ENCODE results near the gene RALGAPA2. TPM values are rescaled to one million over a fixed set of nuclear protein-coding genes. Genes with fewer than 3 reads are reported as not detected.

RALGAPA2 gene
- total RNA-seq, 1 donor from 2014 or later, result 24.8 TPM

- no peak for DNase-seq (ENCODE audit: low read depth)
- Histone ChIP-seq H3K27me3 (ENCODE audit: control insufficient read depth, insufficient read depth, low read length) (no peaks in the 10 kb centered on the region), H3K4me3 (ENCODE audit: low read depth, low read length) (no peak overlapping the region), H3K36me3 (ENCODE audit: control insufficient read depth, insufficient read depth, low read length) (no peaks in the 10 kb centered on the region)
- no peak for TF ChIP-seq CTCF (IDR thresholded peaks at IDR 0.05; ENCODE audit: insufficient read depth, low read length, poor library complexity, severe bottlenecking)
These were observed 195.1 kb downstream of the RALGAPA2 start for GRCh38 chr20:20517296-20517695.

GRCh38 chr20:20513720-20514119 is 198.7 kb downstream of the RALGAPA2 start:
- H3K36me3 ChIP-seq (ENCODE audit: control insufficient read depth, insufficient read depth, low read length), result no peaks in the 10 kb centered on the region
- H3K4me3 ChIP-seq (ENCODE audit: low read depth, low read length), result no peak overlapping the region
- DNase-seq (ENCODE audit: low read depth), result no peak
- TF ChIP-seq CTCF (IDR thresholded peaks at IDR 0.05; ENCODE audit: insufficient read depth, low read length, poor library complexity, severe bottlenecking), result no peak
- no peaks in the 10 kb centered on the region for H3K27me3 ChIP-seq (ENCODE audit: control insufficient read depth, insufficient read depth, low read length)

- Histone ChIP-seq H3K27me3 (ENCODE audit: control insufficient read depth, insufficient read depth, low read length) (no peaks in the 10 kb centered on the region), H3K4me3 (ENCODE audit: low read depth, low read length) (no peak overlapping the region), H3K36me3 (ENCODE audit: control insufficient read depth, insufficient read depth, low read length) (no peaks in the 10 kb centered on the region)
- DNase-seq (ENCODE audit: low read depth), result no peak
- no peak for TF ChIP-seq CTCF (IDR thresholded peaks at IDR 0.05; ENCODE audit: insufficient read depth, low read length, poor library complexity, severe bottlenecking)
These were observed 206.9 kb downstream of the RALGAPA2 start for GRCh38 chr20:20505554-20505953.

- Histone ChIP-seq H3K36me3 (ENCODE audit: control insufficient read depth, insufficient read depth, low read length) (no peaks in the 10 kb centered on the region), H3K27me3 (ENCODE audit: control insufficient read depth, insufficient read depth, low read length) (no peaks in the 10 kb centered on the region), H3K4me3 (ENCODE audit: low read depth, low read length) (no peak overlapping the region)
- no peak for DNase-seq (ENCODE audit: low read depth)
- no peak for TF ChIP-seq CTCF (IDR thresholded peaks at IDR 0.05; ENCODE audit: insufficient read depth, low read length, poor library complexity, severe bottlenecking)
These were observed 208.5 kb downstream of the RALGAPA2 start for GRCh38 chr20:20503777-20504530.

GRCh38 chr20:20501128-20501527 is 211.3 kb downstream of the RALGAPA2 start:
- TF ChIP-seq CTCF (IDR thresholded peaks at IDR 0.05; ENCODE audit: insufficient read depth, low read length, poor library complexity, severe bottlenecking), result no peak
- no peaks in the 10 kb centered on the region for H3K36me3 ChIP-seq (ENCODE audit: control insufficient read depth, insufficient read depth, low read length)
- H3K4me3 ChIP-seq (ENCODE audit: low read depth, low read length), result no peak overlapping the region
- DNase-seq (ENCODE audit: low read depth), result no peak
- no peaks in the 10 kb centered on the region for H3K27me3 ChIP-seq (ENCODE audit: control insufficient read depth, insufficient read depth, low read length)

- no peak overlapping the region for H3K4me3 ChIP-seq (ENCODE audit: low read depth, low read length)
- no peak for TF ChIP-seq CTCF (IDR thresholded peaks at IDR 0.05; ENCODE audit: insufficient read depth, low read length, poor library complexity, severe bottlenecking)
- no peak for DNase-seq (ENCODE audit: low read depth)
- H3K36me3 ChIP-seq (ENCODE audit: control insufficient read depth, insufficient read depth, low read length), result no peaks in the 10 kb centered on the region
- H3K27me3 ChIP-seq (ENCODE audit: control insufficient read depth, insufficient read depth, low read length), result no peaks in the 10 kb centered on the region
These were observed 212.1 kb downstream of the RALGAPA2 start for GRCh38 chr20:20500312-20500711.
